ENCODE data around the gene NR2C2.

Gene NR2C2

GRCh38 chr3:15066467-15066866 is 119.1 kb downstream of the NR2C2 start:
- Histone ChIP-seq H3K4me1 (ENCODE audit: control insufficient read depth in 5 of 5, insufficient read depth in 5 of 5, low read length in 5 of 5) (peaks cover 3 to 29% (median 26%) of the 10 kb centered on the region in 5 donors), H3K9ac (ENCODE audit: low read length in 5 of 5) (no peak overlapping the region), H3K27ac (ENCODE audit: low read depth, low read length) (no peak overlapping the region), H3K27me3 (ENCODE audit: control insufficient read depth in 5 of 5, insufficient read depth in 4 of 5, low read length in 5 of 5) (no peaks in the 10 kb centered on the region), H3K4me3 (ENCODE audit: low read depth in 1 of 5, low read length in 5 of 5) (no peak overlapping the region), H3K36me3 (ENCODE audit: control insufficient read depth in 5 of 5, insufficient read depth in 5 of 5, low read length in 5 of 5) (peaks cover 4 to 8% (median 5%) of the 10 kb centered on the region in 5 donors), H3K9me3 (ENCODE audit: control insufficient read depth in 5 of 5, low read length in 5 of 5) (no peaks in the 10 kb centered on the region)

GRCh38 chr3:15069441-15069840 is 122.1 kb downstream of the NR2C2 start:
- H3K4me3 ChIP-seq (ENCODE audit: low read depth in 1 of 5, low read length in 5 of 5): no peak overlapping the region
- no peaks in the 10 kb centered on the region for H3K9me3 ChIP-seq (ENCODE audit: control insufficient read depth in 5 of 5, low read length in 5 of 5)
- H3K9ac ChIP-seq (ENCODE audit: low read length in 5 of 5): no peak overlapping the region
- peaks cover 0 to 12% (median 9%) of the 10 kb centered on the region in 5 donors for H3K4me1 ChIP-seq (ENCODE audit: control insufficient read depth in 5 of 5, insufficient read depth in 5 of 5, low read length in 5 of 5)
- H3K27me3 ChIP-seq (ENCODE audit: control insufficient read depth in 5 of 5, insufficient read depth in 4 of 5, low read length in 5 of 5): no peaks in the 10 kb centered on the region
- no peak overlapping the region for H3K27ac ChIP-seq (ENCODE audit: low read depth, low read length)
- peaks cover 8 to 31% (median 26%) of the 10 kb centered on the region in 5 donors for H3K36me3 ChIP-seq (ENCODE audit: control insufficient read depth in 5 of 5, insufficient read depth in 5 of 5, low read length in 5 of 5)

GRCh38 chr3:15071699-15072098 is 124.3 kb downstream of the NR2C2 start:
- H3K27ac ChIP-seq (ENCODE audit: low read depth, low read length): no peak overlapping the region
- H3K27me3 ChIP-seq (ENCODE audit: control insufficient read depth in 5 of 5, insufficient read depth in 4 of 5, low read length in 5 of 5): no peaks in the 10 kb centered on the region
- peaks cover 23 to 54% (median 48%) of the 10 kb centered on the region in 5 donors for H3K36me3 ChIP-seq (ENCODE audit: control insufficient read depth in 5 of 5, insufficient read depth in 5 of 5, low read length in 5 of 5)
- peaks cover 0 to 4% (median 0%) of the 10 kb centered on the region in 5 donors for H3K4me1 ChIP-seq (ENCODE audit: control insufficient read depth in 5 of 5, insufficient read depth in 5 of 5, low read length in 5 of 5)
- H3K4me3 ChIP-seq (ENCODE audit: low read depth in 1 of 5, low read length in 5 of 5): no peak overlapping the region
- H3K9me3 ChIP-seq (ENCODE audit: control insufficient read depth in 5 of 5, low read length in 5 of 5): no peaks in the 10 kb centered on the region
- no peak overlapping the region for H3K9ac ChIP-seq (ENCODE audit: low read length in 5 of 5)

GRCh38 chr3:15074500-15074899 is 127.1 kb downstream of the NR2C2 start:
- Histone ChIP-seq H3K9ac (ENCODE audit: low read length in 5 of 5) (no peak overlapping the region), H3K4me3 (ENCODE audit: low read depth in 1 of 5, low read length in 5 of 5) (no peak overlapping the region), H3K36me3 (ENCODE audit: control insufficient read depth in 5 of 5, insufficient read depth in 5 of 5, low read length in 5 of 5) (peaks cover 45 to 79% (median 73%) of the 10 kb centered on the region in 5 donors), H3K27me3 (ENCODE audit: control insufficient read depth in 5 of 5, insufficient read depth in 4 of 5, low read length in 5 of 5) (no peaks in the 10 kb centered on the region), H3K9me3 (ENCODE audit: control insufficient read depth in 5 of 5, low read length in 5 of 5) (no peaks in the 10 kb centered on the region), H3K4me1 (ENCODE audit: control insufficient read depth in 5 of 5, insufficient read depth in 5 of 5, low read length in 5 of 5) (peaks cover 0 to 4% (median 0%) of the 10 kb centered on the region in 5 donors), H3K27ac (ENCODE audit: low read depth, low read length) (no peak overlapping the region)

GRCh38 chr3:15079091-15079490 is 131.7 kb downstream of the NR2C2 start:
- Histone ChIP-seq H3K4me1 (ENCODE audit: control insufficient read depth in 5 of 5, insufficient read depth in 5 of 5, low read length in 5 of 5) (peaks cover 0 to 4% (median 0%) of the 10 kb centered on the region in 5 donors), H3K36me3 (ENCODE audit: control insufficient read depth in 5 of 5, insufficient read depth in 5 of 5, low read length in 5 of 5) (peaks cover 53 to 97% (median 93%) of the 10 kb centered on the region in 5 donors), H3K4me3 (ENCODE audit: low read depth in 1 of 5, low read length in 5 of 5) (no peak overlapping the region), H3K27me3 (ENCODE audit: control insufficient read depth in 5 of 5, insufficient read depth in 4 of 5, low read length in 5 of 5) (no peaks in the 10 kb centered on the region), H3K9ac (ENCODE audit: low read length in 5 of 5) (no peak overlapping the region), H3K27ac (ENCODE audit: low read depth, low read length) (no peak overlapping the region), H3K9me3 (ENCODE audit: control insufficient read depth in 5 of 5, low read length in 5 of 5) (no peaks in the 10 kb centered on the region)

GRCh38 chr3:15081960-15082664 is 134.7 kb downstream of the NR2C2 start:
- no peaks in the 10 kb centered on the region for H3K9me3 ChIP-seq (ENCODE audit: control insufficient read depth in 5 of 5, low read length in 5 of 5)
- H3K36me3 ChIP-seq (ENCODE audit: control insufficient read depth in 5 of 5, insufficient read depth in 5 of 5, low read length in 5 of 5): peaks cover 53 to 96% (median 86%) of the 10 kb centered on the region in 5 donors
- no peak overlapping the region for H3K27ac ChIP-seq (ENCODE audit: low read depth, low read length)
- no peak overlapping the region for H3K4me3 ChIP-seq (ENCODE audit: low read depth in 1 of 5, low read length in 5 of 5)
- H3K4me1 ChIP-seq (ENCODE audit: control insufficient read depth in 5 of 5, insufficient read depth in 5 of 5, low read length in 5 of 5): no peaks in the 10 kb centered on the region
- H3K27me3 ChIP-seq (ENCODE audit: control insufficient read depth in 5 of 5, insufficient read depth in 4 of 5, low read length in 5 of 5): no peaks in the 10 kb centered on the region
- no peak overlapping the region for H3K9ac ChIP-seq (ENCODE audit: low read length in 5 of 5)

GRCh38 chr3:15083252-15083651 is 135.9 kb downstream of the NR2C2 start:
- Histone ChIP-seq H3K27me3 (ENCODE audit: control insufficient read depth in 5 of 5, insufficient read depth in 4 of 5, low read length in 5 of 5) (no peaks in the 10 kb centered on the region), H3K9ac (ENCODE audit: low read length in 5 of 5) (no peak overlapping the region), H3K4me1 (ENCODE audit: control insufficient read depth in 5 of 5, insufficient read depth in 5 of 5, low read length in 5 of 5) (no peaks in the 10 kb centered on the region), H3K9me3 (ENCODE audit: control insufficient read depth in 5 of 5, low read length in 5 of 5) (no peaks in the 10 kb centered on the region), H3K4me3 (ENCODE audit: low read depth in 1 of 5, low read length in 5 of 5) (no peak overlapping the region), H3K27ac (ENCODE audit: low read depth, low read length) (no peak overlapping the region), H3K36me3 (ENCODE audit: control insufficient read depth in 5 of 5, insufficient read depth in 5 of 5, low read length in 5 of 5) (peaks cover 43 to 93% (median 74%) of the 10 kb centered on the region in 5 donors)

- Histone ChIP-seq H3K9me3 (ENCODE audit: control insufficient read depth in 5 of 5, low read length in 5 of 5) (no peaks in the 10 kb centered on the region), H3K9ac (ENCODE audit: low read length in 5 of 5) (no peak overlapping the region), H3K36me3 (ENCODE audit: control insufficient read depth in 5 of 5, insufficient read depth in 5 of 5, low read length in 5 of 5) (peaks cover 41 to 83% (median 61%) of the 10 kb centered on the region in 5 donors), H3K4me1 (ENCODE audit: control insufficient read depth in 5 of 5, insufficient read depth in 5 of 5, low read length in 5 of 5) (no peaks in the 10 kb centered on the region), H3K27ac (ENCODE audit: low read depth, low read length) (no peak overlapping the region), H3K27me3 (ENCODE audit: control insufficient read depth in 5 of 5, insufficient read depth in 4 of 5, low read length in 5 of 5) (no peaks in the 10 kb centered on the region), H3K4me3 (ENCODE audit: low read depth in 1 of 5, low read length in 5 of 5) (no peak overlapping the region)
Measured at GRCh38 chr3:15086263-15086662, 138.9 kb downstream of the NR2C2 start.

GRCh38 chr3:15086699-15087098 is 139.3 kb downstream of the NR2C2 start:
- H3K4me1 ChIP-seq (ENCODE audit: control insufficient read depth in 5 of 5, insufficient read depth in 5 of 5, low read length in 5 of 5): no peaks in the 10 kb centered on the region
- H3K36me3 ChIP-seq (ENCODE audit: control insufficient read depth in 5 of 5, insufficient read depth in 5 of 5, low read length in 5 of 5): peaks cover 37 to 83% (median 60%) of the 10 kb centered on the region in 5 donors
- H3K9me3 ChIP-seq (ENCODE audit: control insufficient read depth in 5 of 5, low read length in 5 of 5): no peaks in the 10 kb centered on the region
- H3K9ac ChIP-seq (ENCODE audit: low read length in 5 of 5): no peak overlapping the region
- no peak overlapping the region for H3K27ac ChIP-seq (ENCODE audit: low read depth, low read length)
- H3K4me3 ChIP-seq (ENCODE audit: low read depth in 1 of 5, low read length in 5 of 5): no peak overlapping the region
- no peaks in the 10 kb centered on the region for H3K27me3 ChIP-seq (ENCODE audit: control insufficient read depth in 5 of 5, insufficient read depth in 4 of 5, low read length in 5 of 5)

- Histone ChIP-seq H3K27me3 (ENCODE audit: control insufficient read depth in 5 of 5, insufficient read depth in 4 of 5, low read length in 5 of 5) (no peaks in the 10 kb centered on the region), H3K4me3 (ENCODE audit: low read depth in 1 of 5, low read length in 5 of 5) (no peak overlapping the region), H3K4me1 (ENCODE audit: control insufficient read depth in 5 of 5, insufficient read depth in 5 of 5, low read length in 5 of 5) (no peaks in the 10 kb centered on the region), H3K36me3 (ENCODE audit: control insufficient read depth in 5 of 5, insufficient read depth in 5 of 5, low read length in 5 of 5) (peaks cover 38 to 62% (median 42%) of the 10 kb centered on the region in 5 donors), H3K9me3 (ENCODE audit: control insufficient read depth in 5 of 5, low read length in 5 of 5) (no peaks in the 10 kb centered on the region), H3K27ac (ENCODE audit: low read depth, low read length) (no peak overlapping the region), H3K9ac (ENCODE audit: low read length in 5 of 5) (no peak overlapping the region)
Measured at GRCh38 chr3:15089201-15089600, 141.8 kb downstream of the NR2C2 start.
